Measurements from ENCODE around the gene UBE2V1.
"Not testable (repeated sequence)": the region's sequence is repeated elsewhere in the genome, so short reads cannot be mapped to it uniquely, and the experiment has no call there.

The UBE2V1 gene

DNA sequence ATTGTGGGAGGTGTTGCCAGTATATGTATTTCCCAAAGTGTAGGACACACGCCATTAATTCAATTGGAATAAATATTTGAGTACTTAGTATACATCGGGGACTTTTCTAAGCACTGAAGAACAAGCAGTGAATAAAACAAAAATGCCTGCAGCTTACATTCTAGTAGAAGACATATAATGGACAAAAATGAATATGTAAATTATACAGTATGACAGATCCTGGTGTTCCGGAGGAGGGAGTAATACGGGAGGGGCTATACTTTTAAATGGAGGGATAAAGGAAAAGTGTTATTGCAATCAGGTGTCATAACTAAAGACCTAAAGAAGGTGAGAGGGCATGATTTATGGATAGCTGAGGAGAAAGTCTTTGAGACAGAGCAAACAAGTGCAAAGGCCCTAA lies 15.1 kb downstream of the UBE2V1 start:
- in situ Hi-C loops (cut with HindIII; ENCODE audit: low sequenced_read_pairs), result no loop called here

- in situ Hi-C loops (cut with HindIII; ENCODE audit: low sequenced_read_pairs), result no loop called here
Observed at GRCh38 chr20:50096237-50096636, 16.7 kb downstream of the UBE2V1 start.

GRCh38 chr20:50095476-50096078 lies 17.4 kb downstream of the UBE2V1 start:
- in situ Hi-C loops (cut with HindIII; ENCODE audit: low sequenced_read_pairs), result no loop called here

DNA sequence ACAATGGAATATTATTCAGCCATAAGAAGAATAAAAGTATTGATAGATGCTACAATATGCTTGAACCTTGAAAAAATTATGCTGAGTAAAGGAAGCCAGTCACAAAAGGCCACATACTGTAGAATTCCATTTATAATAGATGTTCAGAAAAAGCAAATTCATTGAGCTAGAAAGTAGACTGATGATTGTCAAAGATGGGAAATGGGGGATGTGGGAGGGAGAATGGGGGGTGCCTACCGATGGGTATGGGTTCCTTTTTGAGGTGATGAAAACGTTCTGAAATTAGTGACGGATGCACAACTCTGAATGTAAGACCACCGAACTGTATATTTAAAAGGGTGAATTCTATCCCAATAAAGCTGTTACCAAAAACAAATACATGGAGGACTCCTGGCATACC lies 18.4 kb downstream of the UBE2V1 start:
- in situ Hi-C loops (cut with HindIII; ENCODE audit: low sequenced_read_pairs), result loop anchor here (5.0 kb wide), 1 partner anchor 68 kb away; no protein-coding TSS in a partner anchor

- in situ Hi-C loops (cut with HindIII; ENCODE audit: low sequenced_read_pairs), result loop anchor here (5.0 kb wide), 1 partner anchor 69 kb away; no protein-coding TSS in a partner anchor
Observed at GRCh38 chr20:50093240-50093639, 19.7 kb downstream of the UBE2V1 start.

GRCh38 chr20:50092436-50092835 lies 20.5 kb downstream of the UBE2V1 start:
- in situ Hi-C loops (cut with HindIII; ENCODE audit: low sequenced_read_pairs), result loop anchor here (5.0 kb wide), 1 partner anchor 70 kb away; no protein-coding TSS in a partner anchor

DNA sequence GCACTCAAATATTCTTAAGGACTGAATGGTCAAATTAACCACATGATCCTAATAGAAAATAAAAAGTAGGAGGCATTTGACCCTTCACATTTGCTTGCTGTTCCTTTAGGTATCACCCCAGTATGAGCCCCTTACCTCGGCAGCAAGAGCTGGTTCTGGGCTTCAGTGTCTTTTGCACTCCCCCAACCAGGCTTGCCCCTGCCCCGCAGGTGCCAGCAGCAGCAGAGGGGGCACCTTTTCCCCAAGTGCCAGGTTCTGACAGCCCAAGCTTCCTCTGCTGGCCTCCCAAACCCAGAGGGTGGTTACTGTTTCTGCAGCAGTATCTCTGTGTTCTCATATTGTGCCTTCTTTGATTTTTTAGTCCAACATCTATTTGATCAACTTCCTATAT lies 23.2 kb downstream of the UBE2V1 start:
- in situ Hi-C loops (cut with HindIII; ENCODE audit: low sequenced_read_pairs), result loop anchor here (5.0 kb wide), 1 partner anchor 73 kb away; no protein-coding TSS in a partner anchor

GRCh38 chr20:50089140-50089786 lies 23.7 kb downstream of the UBE2V1 start:
- in situ Hi-C loops (cut with HindIII; ENCODE audit: low sequenced_read_pairs), result no loop called here

DNA sequence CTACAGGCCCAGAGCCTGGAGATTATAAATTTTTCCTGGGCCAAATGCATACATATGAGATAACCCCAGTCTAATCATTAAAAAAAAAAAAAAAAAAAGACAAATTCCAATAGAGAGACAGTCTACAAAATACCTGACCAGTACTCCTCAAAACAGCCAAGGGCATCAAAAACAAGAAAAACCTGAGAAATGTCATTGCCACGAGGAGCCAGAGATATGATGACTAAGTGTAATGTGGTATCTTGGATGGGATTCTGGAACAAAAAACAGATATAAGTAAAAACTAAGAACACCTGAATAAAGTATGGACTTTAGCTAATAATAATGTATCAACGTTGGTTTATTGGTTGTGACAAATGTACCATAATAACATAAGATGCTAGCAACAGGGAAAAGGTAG lies 24.9 kb downstream of the UBE2V1 start:
- in situ Hi-C loops (cut with HindIII; ENCODE audit: low sequenced_read_pairs), result no loop called here

- in situ Hi-C loops (cut with HindIII; ENCODE audit: low sequenced_read_pairs), result no loop called here
Observed at GRCh38 chr20:50085481-50086365, 27.2 kb downstream of the UBE2V1 start.

DNA sequence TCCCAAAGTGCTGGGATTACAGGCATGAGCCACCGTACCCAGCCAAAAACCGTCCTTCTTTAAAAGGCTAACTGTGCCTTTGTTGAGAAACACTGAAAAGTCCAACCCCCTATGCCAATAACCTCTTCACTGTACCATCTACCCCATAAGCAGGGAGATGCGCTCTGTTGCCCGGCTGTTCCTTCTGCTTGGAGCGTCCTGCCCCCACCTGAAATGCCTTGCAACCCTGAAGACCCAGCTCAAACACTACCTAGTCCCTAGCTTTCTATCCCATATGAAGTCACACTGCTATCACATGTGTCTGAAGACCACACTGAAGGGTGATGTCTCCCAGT lies 27.8 kb downstream of the UBE2V1 start:
- in situ Hi-C loops (cut with HindIII; ENCODE audit: low sequenced_read_pairs), result no loop called here

GRCh38 chr20:50083034-50083433 lies 29.9 kb downstream of the UBE2V1 start:
- in situ Hi-C loops (cut with HindIII; ENCODE audit: low sequenced_read_pairs), result no loop called here

DNA sequence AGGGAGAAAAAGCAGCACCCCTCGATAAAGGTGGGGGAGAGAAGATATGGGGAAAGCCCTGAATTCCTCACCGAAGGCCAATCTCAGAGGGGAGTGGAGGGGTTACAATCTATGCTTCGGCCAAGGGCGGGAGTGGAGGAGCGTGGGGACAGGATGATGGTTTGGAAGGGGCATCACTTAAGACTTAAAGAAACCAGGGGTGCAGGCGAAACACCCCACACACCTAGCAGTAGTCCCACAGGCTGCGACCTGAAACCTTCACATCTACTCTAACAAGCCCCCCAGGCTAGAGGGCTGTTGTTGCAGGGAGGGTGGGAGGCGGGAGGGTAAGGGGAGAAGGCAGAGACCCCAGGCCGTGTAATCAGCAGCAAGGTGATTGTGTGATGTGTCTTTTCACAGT lies 30.9 kb downstream of the UBE2V1 start:
- in situ Hi-C loops (cut with HindIII; ENCODE audit: low sequenced_read_pairs), result not testable (repeated sequence)

- in situ Hi-C loops (cut with HindIII; ENCODE audit: low sequenced_read_pairs), result no loop called here
Observed at GRCh38 chr20:50077818-50078601, 34.9 kb downstream of the UBE2V1 start.

DNA sequence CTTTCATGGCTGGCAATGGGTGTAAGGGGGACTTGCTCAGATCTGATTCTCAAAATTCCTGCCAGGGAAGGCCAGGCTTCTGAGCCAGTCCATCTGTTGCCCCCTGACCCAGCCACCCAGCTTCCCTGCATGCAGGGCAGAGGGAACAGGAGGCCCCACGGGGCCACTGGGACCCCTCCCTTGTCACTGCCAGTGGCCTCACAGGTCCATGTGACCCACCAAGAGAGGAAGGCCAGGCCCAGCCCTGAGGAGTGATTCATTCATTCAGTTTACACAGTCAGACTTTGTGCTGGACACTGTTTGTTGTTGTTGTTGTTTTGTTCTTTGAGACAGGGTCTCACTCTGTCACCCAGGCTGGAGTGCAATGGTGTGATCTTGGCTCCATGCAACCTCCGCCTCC lies 39.5 kb downstream of the UBE2V1 start:
- in situ Hi-C loops (cut with HindIII; ENCODE audit: low sequenced_read_pairs), result no loop called here

- in situ Hi-C loops (cut with HindIII; ENCODE audit: low sequenced_read_pairs), result no loop called here
Observed at GRCh38 chr20:50071039-50071888, 41.7 kb downstream of the UBE2V1 start.

DNA sequence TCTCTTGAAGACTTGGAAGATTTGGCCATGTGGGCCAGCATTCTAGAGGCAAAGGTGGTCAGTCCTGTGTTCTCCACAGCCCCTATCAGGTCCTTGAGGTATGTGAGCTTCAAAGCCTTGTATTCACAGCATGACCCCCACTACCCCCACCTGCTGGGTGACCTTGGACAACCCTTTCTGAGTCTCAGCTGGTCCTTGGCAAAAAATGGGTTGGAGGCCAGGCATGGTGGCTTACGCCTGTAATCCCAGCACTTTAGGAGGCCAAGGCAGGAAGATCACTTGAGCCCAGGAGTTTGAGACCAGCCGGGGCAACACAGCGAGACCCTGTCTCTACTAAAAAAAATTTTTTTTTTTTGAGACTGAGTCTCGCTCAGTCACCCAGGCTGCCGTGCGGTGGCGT lies 42.6 kb downstream of the UBE2V1 start:
- in situ Hi-C loops (cut with HindIII; ENCODE audit: low sequenced_read_pairs), result no loop called here

DNA sequence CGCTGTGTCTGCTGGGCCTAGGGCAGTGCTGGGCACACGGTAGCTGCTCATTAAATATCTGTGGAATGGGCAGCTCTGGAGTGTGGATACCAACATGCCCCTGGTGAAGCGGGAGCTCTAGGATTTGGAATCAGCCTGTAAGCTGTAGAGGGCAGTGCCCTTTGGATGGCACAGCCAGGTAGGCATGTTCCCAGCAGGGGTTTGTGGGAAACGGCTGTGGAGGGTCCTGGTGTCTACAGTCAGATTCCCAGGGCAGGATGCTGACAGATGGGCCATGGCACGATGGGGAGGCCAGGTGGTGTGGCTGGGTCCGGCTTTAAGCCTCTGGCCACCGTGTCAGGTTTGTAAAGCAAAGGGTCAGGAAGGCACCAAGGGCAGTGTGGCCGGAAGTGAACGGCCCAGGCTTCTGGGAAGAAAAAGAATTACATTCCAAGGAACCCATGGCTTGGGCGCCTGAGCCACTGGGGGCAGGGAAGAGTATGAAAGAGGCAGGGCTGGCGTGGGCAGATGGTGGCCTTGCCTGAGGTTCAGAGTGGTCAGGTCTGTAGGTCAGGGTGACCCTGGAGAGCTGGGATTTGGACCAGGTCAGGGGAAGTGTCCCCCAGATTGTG lies 44.8 kb downstream of the UBE2V1 start:
- in situ Hi-C loops (cut with HindIII; ENCODE audit: low sequenced_read_pairs), result no loop called here

DNA sequence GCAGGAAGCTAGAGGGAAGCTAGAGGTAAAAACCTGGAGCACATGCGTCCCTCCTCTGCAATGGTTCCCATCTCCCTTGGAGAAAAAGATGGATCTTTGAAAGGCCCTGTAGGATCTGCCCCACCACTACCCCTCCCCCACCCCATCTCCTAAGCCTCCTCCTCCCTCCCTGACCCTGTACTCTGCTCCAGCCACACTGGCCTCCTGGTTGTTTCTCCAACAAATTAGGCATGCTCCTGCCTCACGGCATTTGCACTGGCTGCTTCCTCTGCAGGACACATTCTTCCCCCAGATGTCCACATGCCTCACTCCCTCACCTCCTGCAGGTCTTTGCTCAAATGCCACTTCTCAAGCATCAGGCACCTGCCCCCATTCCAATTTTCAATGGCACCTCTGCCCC lies 45.5 kb downstream of the UBE2V1 start:
- in situ Hi-C loops (cut with HindIII; ENCODE audit: low sequenced_read_pairs), result no loop called here

DNA sequence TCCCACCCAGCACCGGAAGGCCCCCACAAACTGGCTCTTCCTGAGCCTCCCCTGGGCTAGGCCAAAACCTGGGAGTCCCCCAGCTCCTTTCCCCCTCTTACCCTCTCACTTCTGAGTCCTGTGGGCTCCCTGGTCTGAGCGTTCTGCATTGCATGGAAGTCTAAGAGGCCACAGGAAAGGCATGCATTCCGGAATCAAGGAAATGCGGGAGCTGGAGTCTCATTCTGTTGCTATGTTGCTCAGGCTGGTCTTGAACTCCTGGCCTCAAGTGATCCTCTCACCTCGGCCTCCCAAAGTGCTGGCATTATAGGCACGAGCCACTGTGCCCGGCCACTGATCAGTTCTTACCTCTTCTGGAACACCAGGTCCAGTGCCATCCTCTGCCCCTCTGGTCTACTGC lies 45.9 kb downstream of the UBE2V1 start:
- in situ Hi-C loops (cut with HindIII; ENCODE audit: low sequenced_read_pairs), result no loop called here
